ENCODE data around the gene MTA3. TPM values are rescaled to one million over a fixed set of nuclear protein-coding genes. Genes with fewer than 3 reads are reported as not detected.

The MTA3 gene
- total and polyA plus RNA-seq, 2 of the 8 experiments (the other 6 are each of a cell fraction or from before 2014, with no cell fraction given), result 125 to 184 TPM

- H2BK5ac ChIP-seq (ENCODE audit: low read depth, low read length), result no peak overlapping the region
- H3K4me2 ChIP-seq (ENCODE audit: insufficient read depth in 1 of 2, low read depth in 2 of 2, low read length in 2 of 2), result no peak overlapping the region
- H2BK120ac ChIP-seq (replicated peaks; ENCODE audit: low read depth, low read length), result no peak overlapping the region
- H2AK5ac ChIP-seq (ENCODE audit: low read depth, low read length), result no peak overlapping the region
- H3K36me3 ChIP-seq (ENCODE audit: control insufficient read depth in 2 of 4, insufficient read depth in 4 of 4, low read length in 3 of 4), result peaks cover 0 to 34% (median under 1%) of the 10 kb centered on the region in 4 experiments; a peak in 3 of 8 replicates
- FAIRE-seq (peak; percentile 19), DNase-seq (ENCODE audit: low read depth in 1 of 2, low spot score in 2 of 2) (no peak)
- no peak overlapping the region for H3K14ac ChIP-seq (ENCODE audit: insufficient read length)
- no peak overlapping the region for H4K8ac ChIP-seq (ENCODE audit: extremely low read depth, insufficient read depth, low read length)
- H3K27me3 ChIP-seq (replicated peaks in 1 of 4; ENCODE audit: control insufficient read depth in 3 of 4, extremely low read depth in 1 of 4, insufficient read depth in 3 of 4, low read length in 3 of 4), result no peaks in the 10 kb centered on the region
- no peak overlapping the region for H4K5ac ChIP-seq (ENCODE audit: insufficient read length, low read depth, low read length)
- no peak overlapping the region for H3K18ac ChIP-seq (ENCODE audit: extremely low read depth, low read length)
- H3K79me1 ChIP-seq (ENCODE audit: low read depth, low read length), result no peaks in the 10 kb centered on the region; the same call in 1 of the 2 replicates
- H3K27ac ChIP-seq (ENCODE audit: low read depth, low read length), result no peak overlapping the region
- no peak overlapping the region for H2BK15ac ChIP-seq (ENCODE audit: low read length)
- H4K91ac ChIP-seq (replicated peaks; ENCODE audit: insufficient read length, low read length), result no peak overlapping the region
- H2BK20ac ChIP-seq (ENCODE audit: low read length), result no peak overlapping the region
- H3K56ac ChIP-seq (replicated peaks; ENCODE audit: insufficient read length, low read depth, low read length), result no peak overlapping the region
- no peaks in the 10 kb centered on the region for H3K9me3 ChIP-seq (ENCODE audit: insufficient read depth in 2 of 2, low read depth in 1 of 2, low read length in 1 of 2)
- H3K4me1 ChIP-seq (replicated peaks in 1 of 4; ENCODE audit: control insufficient read depth in 3 of 4, insufficient read depth in 4 of 4, low read length in 3 of 4), result no peaks in the 10 kb centered on the region; a peak in 1 of 7 replicates
- no peak overlapping the region for H2AFZ ChIP-seq (ENCODE audit: low read length)
- H4K20me1 ChIP-seq (replicated peaks in 1 of 2; ENCODE audit: control insufficient read depth in 1 of 2, insufficient read depth in 2 of 2, low read length in 2 of 2), result peaks cover 3 to 12% of the 10 kb centered on the region in 2 experiments
- H3K23ac ChIP-seq (ENCODE audit: insufficient read length), result no peak overlapping the region
- POLR2A ChIA-PET (ENCODE audit: partially characterized antibody), result interaction anchor here (0.7 to 1.4 kb wide), 4 partner anchors 11 to 128 kb away, joined by 3 to 4 read pairs (median 4); no protein-coding TSS in a partner anchor
- peaks cover 0 to 60% of the 10 kb centered on the region in 2 experiments; a peak in 3 of 4 replicates for H3K79me2 ChIP-seq (ENCODE audit: control insufficient read depth in 1 of 2, insufficient read depth in 2 of 2, low read length in 2 of 2)
- WGBS, 2 experiments (ENCODE audit: extremely low coverage in 1 of 2, insufficient coverage in 1 of 2, insufficient read length in 1 of 2, insufficient replicate concordance in 2 of 2, low coverage in 1 of 2, low lambda C conversion rate in 2 of 2, missing lambda C conversion rate in 1 of 2), result 100% methylated on average over 1 of the region's 1 CpG; no CpG with 5 or more reads in 1 of the 2 experiments
- no peak overlapping the region for H3K9ac ChIP-seq (replicated peaks in 1 of 4; ENCODE audit: extremely low read depth in 1 of 4, low read depth in 3 of 4, low read length in 3 of 4)
- H2BK12ac ChIP-seq (ENCODE audit: low read depth, low read length), result no peak overlapping the region
- no peak overlapping the region for H3K4me3 ChIP-seq (ENCODE audit: extremely low read depth in 1 of 4, insufficient read depth in 2 of 4, low read depth in 3 of 4, low read length in 4 of 4)
- H3K4ac ChIP-seq (replicated peaks; ENCODE audit: insufficient read length, low read depth, low read length), result no peak overlapping the region
- no peaks in the 10 kb centered on the region for H3K23me2 ChIP-seq (ENCODE audit: low read depth, low read length)
- CTCF ChIA-PET (ENCODE audit: partially characterized antibody), result interaction anchor here (0.6 to 3.3 kb wide), 4 partner anchors 10 to 624 kb away, joined by 3 to 16 read pairs (median 4); no protein-coding TSS in a partner anchor
- TF ChIP-seq CHD1 (IDR thresholded peaks at IDR 0.05; ENCODE audit: low read depth, low read length), result no peak
- TF ChIP-seq ASH2L (IDR thresholded peaks at IDR 0.05; ENCODE audit: low read length), result no peak
- no peak for TF ChIP-seq CEBPB (IDR thresholded peaks at IDR 0.05; ENCODE audit: low read depth, low read length)
- TF ChIP-seq BRCA1 (IDR thresholded peaks at IDR 0.05; ENCODE audit: low read depth, low read length), result no peak
- no peak for TF ChIP-seq TAF7 (optimal IDR thresholded peaks at IDR 0.05; ENCODE audit: borderline replicate concordance, low read depth, low read length)
- no peak for TF ChIP-seq KDM4A (IDR thresholded peaks at IDR 0.05; ENCODE audit: low read depth, low read length, severe bottlenecking)
- TF ChIP-seq TAF1 (IDR thresholded peaks at IDR 0.05; ENCODE audit: low read depth, low read length), result no peak
- TF ChIP-seq EGR1 (IDR thresholded peaks at IDR 0.05; ENCODE audit: borderline replicate concordance, low read depth, low read length), result no peak
- TF ChIP-seq ZNF274 (IDR thresholded peaks at IDR 0.05; ENCODE audit: borderline replicate concordance, extremely low read depth, low read length), result no peak
- no peak for TF ChIP-seq TBP (IDR thresholded peaks at IDR 0.05; ENCODE audit: low read depth, low read length)
- no peak for TF ChIP-seq BCL11A (IDR thresholded peaks at IDR 0.05; ENCODE audit: low read depth in 2 of 2, low read length in 2 of 2)
- no peak for TF ChIP-seq USF2 (IDR thresholded peaks at IDR 0.05; ENCODE audit: low read length)
- no peak for TF ChIP-seq GTF2F1 (IDR thresholded peaks at IDR 0.05; ENCODE audit: borderline replicate concordance, low read depth, low read length)
Measured at GRCh38 chr2:42673989-42674579, 105.7 kb downstream of the MTA3 start.

Measured in H1 (cell line).